Hepatocyte (in vitro differentiated cells): Measurements from ENCODE around the gene FGGY.

ENCODE experiments used
- CTCF ChIP-seq: fragments of 200-600 bp; sonication (generic); IDR thresholded peaks from 2 replicates; pipeline ENCODE4 v1.5.1; 2016; ENCODE audit warnings: antibody characterized with exemption, mild to moderate bottlenecking; ENCODE audit not compliant: poor library complexity
- EZH2 ChIP-seq: fragments of 200-600 bp; sonication (generic); IDR thresholded peaks from 2 replicates; pipeline ENCODE4 v1.6.1; 2016; ENCODE audit warnings: antibody characterized with exemption, mild to moderate bottlenecking, borderline replicate concordance

- TF ChIP-seq CTCF (no peak), EZH2 (no peak)
Observed at GRCh38 chr1:59701376-59701775, 404.5 kb downstream of the FGGY start.
